Inflammatory macrophage treated with lipopolysaccharide for 1 hour (primary cell): ENCODE results near the gene ARHGAP20.

ENCODE experiments used
- DNase-seq, 2 donors: peaks; one replicate each; pipeline ENCODE4 v3.0.0-alpha.2; 2020 to 2022

The ARHGAP20 gene

GRCh38 chr11:110711776-110712658 lies at the start of gene ARHGAP20:
Gene ARHGAP20 (minus strand): TSS chr11:110712437. CDS start chr11:110712231, 206 bp downstream.
- peak; percentile 42 to 49 for DNase-seq

- DNase-seq, result no peak
Observed at GRCh38 chr11:110761991-110762390, 49.8 kb upstream of the ARHGAP20 start.

GRCh38 chr11:110761131-110761530 lies 48.9 kb upstream of the ARHGAP20 start:
- no peak for DNase-seq

- DNase-seq, result no peak
Observed at GRCh38 chr11:110759972-110760381, 47.7 kb upstream of the ARHGAP20 start.

- DNase-seq, result no peak
Observed at GRCh38 chr11:110757962-110758755, 45.9 kb upstream of the ARHGAP20 start.

GRCh38 chr11:110757066-110757465 lies 44.8 kb upstream of the ARHGAP20 start:
- no peak for DNase-seq

- DNase-seq, result no peak
Observed at GRCh38 chr11:110755941-110756340, 43.7 kb upstream of the ARHGAP20 start.

GRCh38 chr11:110752890-110753289 lies 40.7 kb upstream of the ARHGAP20 start:
- DNase-seq, result no peak

- no peak for DNase-seq
Observed at GRCh38 chr11:110750100-110750499, 37.9 kb upstream of the ARHGAP20 start.

- no peak for DNase-seq
Observed at GRCh38 chr11:110747531-110747930, 35.3 kb upstream of the ARHGAP20 start.

- DNase-seq, result no peak
Observed at GRCh38 chr11:110738641-110739040, 26.4 kb upstream of the ARHGAP20 start.

GRCh38 chr11:110737593-110737992 lies 25.4 kb upstream of the ARHGAP20 start:
- DNase-seq, result peak; percentile 11 to 23

GRCh38 chr11:110736171-110736553 lies 23.9 kb upstream of the ARHGAP20 start:
- DNase-seq, result no peak

GRCh38 chr11:110735455-110736170 lies 23.4 kb upstream of the ARHGAP20 start:
- DNase-seq, result no peak

- DNase-seq, result no peak
Observed at GRCh38 chr11:110734790-110735189, 22.6 kb upstream of the ARHGAP20 start.

- no peak for DNase-seq
Observed at GRCh38 chr11:110730773-110731172, 18.5 kb upstream of the ARHGAP20 start.

GRCh38 chr11:110728883-110729282 lies 16.6 kb upstream of the ARHGAP20 start:
- DNase-seq, result peak; percentile 55 to 70

- no peak for DNase-seq
Observed at GRCh38 chr11:110728476-110728875, 16.2 kb upstream of the ARHGAP20 start.

GRCh38 chr11:110724358-110724757 lies 12.1 kb upstream of the ARHGAP20 start:
- DNase-seq, result no peak

- no peak for DNase-seq
Observed at GRCh38 chr11:110720431-110721275, 8.4 kb upstream of the ARHGAP20 start.

GRCh38 chr11:110716361-110716760 lies 4.1 kb upstream of the ARHGAP20 start:
- DNase-seq, result no peak

GRCh38 chr11:110715541-110715940 lies 3.3 kb upstream of the ARHGAP20 start:
- DNase-seq, result no peak
